HFFc6 (cell line): ENCODE measurements around the gene SYMPK. TPM values are rescaled to one million over a fixed set of nuclear protein-coding genes. Genes with fewer than 3 reads are reported as not detected.
A peak's percentile ranks its signal among the peaks of the same experiment; 100 is the strongest.

ENCODE experiments used
- DNase-seq: peaks from one replicate; pipeline ENCODE4 v3.0.0-alpha.2; 2018
- H3K27ac Mint-ChIP-seq: 2 replicates; pipeline ENCODE4 v1.8.0; 2020; ENCODE audit warnings: mild to moderate bottlenecking, mixed read lengths
- H3K27me3 Mint-ChIP-seq: 2 replicates; pipeline ENCODE4 v1.8.0; 2021; ENCODE audit warnings: mild to moderate bottlenecking, moderate library complexity, mixed read lengths; ENCODE audit not compliant: insufficient read depth
- H3K36me3 Mint-ChIP-seq: 2 replicates; pipeline ENCODE4 v1.8.0; 2021; ENCODE audit warnings: low read depth, mixed read lengths
- H3K4me1 Mint-ChIP-seq: 2 replicates; pipeline ENCODE4 v1.8.0; 2020; ENCODE audit warnings: low read depth, mixed read lengths
- H3K4me3 Mint-ChIP-seq: 2 replicates; pipeline ENCODE4 v1.8.0; 2020; ENCODE audit warnings: mild to moderate bottlenecking, moderate library complexity, mixed read lengths
- H3K9me3 Mint-ChIP-seq: 2 replicates; pipeline ENCODE4 v1.8.0; 2020; ENCODE audit warnings: mild to moderate bottlenecking, mixed read lengths
- total RNA-seq, 6 experiments: library from RNA; stranded (reverse); fragmentation: NEBNext Ultra II Directional; extraction: Animal tissue kit (Norgen Biotek cat#: 25700); gene quantifications; 2 replicates in 1 of 6; 3 replicates in 5 of 6; pipeline ENCODE4 v1.2.3, GENCODE V29; 2021
- TF ChIP-seq, protein P1 (sequence below): fragments of 200-600 bp; sonication (generic); IDR thresholded peaks from 2 replicates; pipeline ENCODE4 v1.5.0; 2021; ENCODE audit warnings: antibody characterized with exemption, mild to moderate bottlenecking

Gene SYMPK
- total RNA-seq, 6 experiments from 2014 or later = 59.6 to 74.8 (median 66.0) TPM

DNA sequence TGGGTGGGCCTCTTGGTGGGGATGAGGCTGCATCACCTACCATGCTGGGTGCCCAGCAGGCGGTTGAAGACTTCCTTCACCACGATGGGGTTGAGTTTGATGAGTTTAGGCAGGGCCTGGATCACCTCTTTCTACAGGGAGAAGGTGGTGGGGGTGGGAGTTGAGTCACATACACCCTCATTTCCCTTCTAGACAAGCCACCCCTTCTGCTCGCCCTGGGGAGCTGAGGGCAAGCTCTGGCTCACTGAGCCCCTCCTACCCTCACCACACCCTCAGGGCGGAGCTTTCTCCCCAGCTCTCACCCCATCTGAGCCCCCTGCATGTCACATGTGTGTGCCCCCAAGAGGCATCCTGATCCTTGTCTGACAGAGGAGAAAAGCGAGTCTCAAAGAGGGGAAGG lies 40.2 kb downstream of the SYMPK start:
- Mint-ChIP-seq H3K27me3 (peaks cover 6% of the 10 kb centered on the region), H3K9me3 (no peaks in the 10 kb centered on the region), H3K4me1 (no peaks in the 10 kb centered on the region), H3K27ac (no peak overlapping the region), H3K36me3 (peaks cover 5% of the 10 kb centered on the region), H3K4me3 (no peak overlapping the region)
- TF ChIP-seq, protein P1, sequence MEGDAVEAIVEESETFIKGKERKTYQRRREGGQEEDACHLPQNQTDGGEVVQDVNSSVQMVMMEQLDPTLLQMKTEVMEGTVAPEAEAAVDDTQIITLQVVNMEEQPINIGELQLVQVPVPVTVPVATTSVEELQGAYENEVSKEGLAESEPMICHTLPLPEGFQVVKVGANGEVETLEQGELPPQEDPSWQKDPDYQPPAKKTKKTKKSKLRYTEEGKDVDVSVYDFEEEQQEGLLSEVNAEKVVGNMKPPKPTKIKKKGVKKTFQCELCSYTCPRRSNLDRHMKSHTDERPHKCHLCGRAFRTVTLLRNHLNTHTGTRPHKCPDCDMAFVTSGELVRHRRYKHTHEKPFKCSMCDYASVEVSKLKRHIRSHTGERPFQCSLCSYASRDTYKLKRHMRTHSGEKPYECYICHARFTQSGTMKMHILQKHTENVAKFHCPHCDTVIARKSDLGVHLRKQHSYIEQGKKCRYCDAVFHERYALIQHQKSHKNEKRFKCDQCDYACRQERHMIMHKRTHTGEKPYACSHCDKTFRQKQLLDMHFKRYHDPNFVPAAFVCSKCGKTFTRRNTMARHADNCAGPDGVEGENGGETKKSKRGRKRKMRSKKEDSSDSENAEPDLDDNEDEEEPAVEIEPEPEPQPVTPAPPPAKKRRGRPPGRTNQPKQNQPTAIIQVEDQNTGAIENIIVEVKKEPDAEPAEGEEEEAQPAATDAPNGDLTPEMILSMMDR = no peak
- DNase-seq = no peak

DNA sequence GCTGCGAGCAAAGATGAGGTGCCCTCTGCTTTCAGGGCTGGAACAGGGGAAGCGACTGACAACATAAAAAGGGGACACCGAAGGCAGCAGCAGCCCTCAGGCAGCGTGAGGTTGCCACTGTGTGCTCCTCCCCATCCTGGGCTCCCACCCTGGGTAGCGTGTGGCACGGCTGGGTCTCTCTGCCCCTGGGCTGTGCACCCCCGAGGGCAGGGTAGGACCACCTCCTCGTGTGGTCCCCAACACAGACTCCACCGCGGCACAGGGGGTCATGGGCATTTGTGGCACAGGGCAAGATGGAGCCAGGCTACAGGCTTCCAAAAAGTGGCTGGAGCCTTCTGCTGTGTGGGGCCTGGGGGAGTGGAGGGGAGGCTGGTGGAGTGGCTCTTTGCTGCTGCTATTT lies 41.4 kb downstream of the SYMPK start:
- H3K4me1 Mint-ChIP-seq = peaks cover 8% of the 10 kb centered on the region; the same call in 1 of the 2 replicates
- H3K4me3 Mint-ChIP-seq = no peak overlapping the region
- no peaks in the 10 kb centered on the region for H3K9me3 Mint-ChIP-seq

DNA sequence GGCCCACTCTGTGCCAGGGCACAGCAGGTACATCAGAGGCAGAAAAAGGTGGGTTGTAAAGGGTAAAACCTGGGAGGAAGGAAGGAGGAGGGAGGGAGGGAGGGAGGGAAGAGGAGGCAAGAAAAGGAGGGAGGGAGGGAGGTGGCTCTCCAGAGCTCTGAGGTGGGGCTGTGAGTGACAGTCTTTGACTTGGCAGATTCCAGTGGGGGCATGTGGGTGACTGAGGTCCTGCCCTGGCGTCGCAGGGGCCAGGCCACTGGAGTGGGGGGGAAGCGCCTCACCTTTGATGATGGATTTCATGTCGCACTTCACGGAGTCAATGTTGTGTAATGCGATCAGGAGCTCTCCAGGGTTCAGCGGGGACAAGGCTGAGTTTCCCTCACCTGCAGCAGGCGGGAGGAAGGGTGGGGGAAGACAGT lies 41.8 kb downstream of the SYMPK start:
- TF ChIP-seq, protein P1 = no peak
- no peak overlapping the region for H3K4me3 Mint-ChIP-seq
- peaks cover 5% of the 10 kb centered on the region for H3K36me3 Mint-ChIP-seq
- H3K4me1 Mint-ChIP-seq = peaks cover 8% of the 10 kb centered on the region; the same call in 1 of the 2 replicates
- DNase-seq = no peak
- no peak overlapping the region for H3K27ac Mint-ChIP-seq
- H3K9me3 Mint-ChIP-seq = no peaks in the 10 kb centered on the region
- H3K27me3 Mint-ChIP-seq = peaks cover 6% of the 10 kb centered on the region

More for the DNA sequence above, 41.4 kb downstream of the SYMPK start:
- no peak for DNase-seq
- TF ChIP-seq, protein P1 = no peak
- Mint-ChIP-seq H3K27ac (no peak overlapping the region; the same call in 1 of the 2 replicates), H3K36me3 (peaks cover 5% of the 10 kb centered on the region), H3K27me3 (peaks cover 6% of the 10 kb centered on the region)

DNA sequence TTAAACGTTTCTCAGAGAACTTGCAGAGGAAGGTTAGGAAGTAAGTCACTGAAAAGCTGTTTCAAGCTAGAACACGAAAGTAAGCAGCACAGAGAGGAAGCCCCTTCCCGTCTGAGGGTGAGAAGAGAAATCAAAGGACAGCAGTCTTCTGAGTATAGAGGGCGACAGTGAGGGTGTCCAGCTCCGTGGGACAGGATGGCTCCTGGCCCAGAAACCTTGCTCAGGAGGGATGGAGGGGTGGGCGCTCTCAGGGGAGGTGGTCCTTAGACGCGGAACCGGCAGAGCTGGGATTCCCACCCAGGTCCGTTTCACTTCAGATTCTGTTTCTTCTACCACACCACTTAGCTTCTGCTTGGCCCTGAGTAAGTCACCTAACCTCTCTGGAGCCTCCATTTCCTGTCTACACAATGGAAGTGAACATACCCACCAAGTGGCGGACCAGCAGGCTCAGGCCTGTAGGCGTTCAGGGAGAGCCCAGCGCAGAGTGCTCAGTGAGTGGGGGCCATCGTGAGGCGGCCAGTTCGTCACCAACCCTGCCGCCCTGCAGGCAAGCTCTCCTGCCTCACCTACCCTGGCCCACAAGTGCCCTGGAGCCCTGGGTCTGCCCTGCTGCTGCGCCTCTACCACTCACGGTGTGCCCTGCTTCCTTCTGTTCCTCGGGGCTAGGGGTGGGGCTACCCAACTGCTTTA lies 42.4 kb downstream of the SYMPK start:
- Mint-ChIP-seq H3K36me3 (peaks cover 5% of the 10 kb centered on the region), H3K4me1 (peaks cover 8% of the 10 kb centered on the region; the same call in 1 of the 2 replicates), H3K4me3 (no peak overlapping the region), H3K9me3 (no peaks in the 10 kb centered on the region), H3K27ac (no peak overlapping the region), H3K27me3 (peaks cover 4% of the 10 kb centered on the region)
- no peak for DNase-seq
- TF ChIP-seq, protein P1 = no peak

DNA sequence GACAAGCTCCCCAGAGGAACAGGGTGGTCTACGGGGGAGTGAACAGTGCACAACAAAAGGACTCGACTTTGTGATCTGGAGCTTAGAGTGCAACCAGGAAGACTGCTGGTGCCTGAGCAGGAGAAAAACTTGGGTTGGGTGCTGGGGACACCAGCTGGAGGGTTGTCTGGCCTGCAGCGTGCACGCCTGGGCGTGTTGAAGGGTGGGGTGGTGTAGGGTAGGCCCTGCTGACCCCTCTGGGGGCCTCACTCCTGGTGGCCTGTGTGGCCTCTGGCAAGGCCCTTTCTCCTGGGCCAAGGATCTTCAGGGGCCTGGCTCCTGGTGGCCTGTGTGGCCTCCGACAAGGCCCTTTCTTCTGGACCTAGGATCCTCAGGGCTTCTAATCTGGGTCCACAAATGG lies 43.2 kb downstream of the SYMPK start:
- TF ChIP-seq, protein P1 = no peak
- no peaks in the 10 kb centered on the region for H3K9me3 Mint-ChIP-seq
- DNase-seq = no peak
- peaks cover 2% of the 10 kb centered on the region; the same call in 1 of the 2 replicates for H3K27me3 Mint-ChIP-seq
- H3K4me1 Mint-ChIP-seq = peaks cover 8% of the 10 kb centered on the region; the same call in 1 of the 2 replicates
- peaks cover 5% of the 10 kb centered on the region; the same call in 1 of the 2 replicates for H3K36me3 Mint-ChIP-seq
- no peak overlapping the region for H3K4me3 Mint-ChIP-seq
- H3K27ac Mint-ChIP-seq = peak overlapping the region; percentile 31; the same call in 1 of the 2 replicates
